ENCODE measurements around the gene GMCL1. TPM values are rescaled to one million over a fixed set of nuclear protein-coding genes. Genes with fewer than 3 reads are reported as not detected.

The GMCL1 gene
- total RNA-seq, 1 donor from 2014 or later = 12.7 TPM

GRCh38 chr2:69827796-69828540 is 1.5 kb upstream of the GMCL1 start:
- no peak overlapping the region for H2AFZ ChIP-seq (ENCODE audit: low read depth, low read length)
- no peaks in the 10 kb centered on the region for H3K36me3 Mint-ChIP-seq (ENCODE audit: low read depth, unreplicated experiment)
- H3K36me3 ChIP-seq (ENCODE audit: insufficient read depth, low read length) = no peaks in the 10 kb centered on the region
- TF ChIP-seq EZH2 (IDR thresholded peaks at IDR 0.05; ENCODE audit: insufficient read depth, low read length) (no peak), CTCF (IDR thresholded peaks at IDR 0.05; ENCODE audit: insufficient read depth, low read depth, low read length) (no peak)
- peak overlapping the region; percentile 89 for H3K4me3 Mint-ChIP-seq (ENCODE audit: unreplicated experiment)
- H3K9ac ChIP-seq (ENCODE audit: low read length) = no peak overlapping the region
- H3K4me1 ChIP-seq (ENCODE audit: insufficient read depth, low read length) = peaks cover 13% of the 10 kb centered on the region
- H3K27ac Mint-ChIP-seq (ENCODE audit: unreplicated experiment) = peak overlapping the region; percentile 96
- H3K4me1 Mint-ChIP-seq (ENCODE audit: low read depth, unreplicated experiment) = peaks cover 18% of the 10 kb centered on the region
- H3K79me2 ChIP-seq (ENCODE audit: insufficient read depth, low read length) = peaks cover 33% of the 10 kb centered on the region
- no peaks in the 10 kb centered on the region for H3K9me3 Mint-ChIP-seq (ENCODE audit: unreplicated experiment)
- DNase-seq (ENCODE audit: low read depth) = peak; percentile 8
- no peaks in the 10 kb centered on the region for H4K20me1 ChIP-seq (ENCODE audit: insufficient read depth, low read length)
- no peaks in the 10 kb centered on the region for H3K27me3 ChIP-seq (ENCODE audit: insufficient read depth, low read length)
- H3K27ac ChIP-seq (ENCODE audit: low read depth, low read length) = no peak overlapping the region
- H3K9me3 ChIP-seq (ENCODE audit: insufficient read depth, low read depth, low read length) = no peaks in the 10 kb centered on the region
- no peak for FAIRE-seq
- no peaks in the 10 kb centered on the region for H3K27me3 Mint-ChIP-seq (ENCODE audit: low read depth, unreplicated experiment)
- H3K4me2 ChIP-seq (ENCODE audit: low read length) = peak overlapping the region; percentile 84
- H3K4me3 ChIP-seq (ENCODE audit: insufficient read depth, low read depth, low read length) = no peak overlapping the region

- Mint-ChIP-seq H3K27ac (ENCODE audit: unreplicated experiment) (peak overlapping the region; percentile 96), H3K27me3 (ENCODE audit: low read depth, unreplicated experiment) (no peaks in the 10 kb centered on the region), H3K36me3 (ENCODE audit: low read depth, unreplicated experiment) (no peaks in the 10 kb centered on the region), H3K4me1 (ENCODE audit: low read depth, unreplicated experiment) (peaks cover 18% of the 10 kb centered on the region), H3K4me3 (ENCODE audit: unreplicated experiment) (peak overlapping the region; percentile 89), H3K9me3 (ENCODE audit: unreplicated experiment) (no peaks in the 10 kb centered on the region)
- FAIRE-seq (no peak), DNase-seq (ENCODE audit: low read depth) (no peak)
- Histone ChIP-seq H3K27me3 (ENCODE audit: insufficient read depth, low read length) (no peaks in the 10 kb centered on the region), H3K36me3 (ENCODE audit: insufficient read depth, low read length) (no peaks in the 10 kb centered on the region), H2AFZ (ENCODE audit: low read depth, low read length) (peak overlapping the region; percentile 91), H3K79me2 (ENCODE audit: insufficient read depth, low read length) (peaks cover 41% of the 10 kb centered on the region), H3K4me2 (ENCODE audit: low read length) (peak overlapping the region; percentile 84), H4K20me1 (ENCODE audit: insufficient read depth, low read length) (no peaks in the 10 kb centered on the region), H3K9me3 (ENCODE audit: insufficient read depth, low read depth, low read length) (no peaks in the 10 kb centered on the region), H3K4me1 (ENCODE audit: insufficient read depth, low read length) (peaks cover 13% of the 10 kb centered on the region), H3K9ac (ENCODE audit: low read length) (peak overlapping the region; percentile 89), H3K27ac (ENCODE audit: low read depth, low read length) (peak overlapping the region; percentile 93), H3K4me3 (ENCODE audit: insufficient read depth, low read depth, low read length) (peak overlapping the region; percentile 72)
- TF ChIP-seq EZH2 (IDR thresholded peaks at IDR 0.05; ENCODE audit: insufficient read depth, low read length) (no peak), CTCF (IDR thresholded peaks at IDR 0.05; ENCODE audit: insufficient read depth, low read depth, low read length) (no peak)
These were observed 563 bp upstream of the GMCL1 start for GRCh38 chr2:69828938-69829255.

Measured in astrocyte (in vitro differentiated cells and primary cell).